Heart left ventricle (tissue), 16 donors: Measurements from ENCODE around the gene TM4SF5. TPM values are rescaled to one million over a fixed set of nuclear protein-coding genes. Genes with fewer than 3 reads are reported as not detected.

Source experiments
- ATAC-seq, 4 donors: fragments of 200-7000 bp; cut with Tn5 transposase; one replicate each; pipeline ENCODE4 v1.9.1; 2020 to 2022; ENCODE audit warnings: moderate library complexity in 4 of 4, mild to moderate bottlenecking in 3 of 4, moderate number of reproducible peaks in 1 of 4
- DNase-seq, 5 donors: peaks; one replicate each; pipeline ENCODE4 v3.0.0-alpha.2; 2020
- H3K27ac ChIP-seq, 12 donors: fragments of 200-600 bp; sonication (generic) in 4 of 12; one replicate each; pipeline versions ENCODE4 v1.5.0 to v1.8.0; 2016 to 2022; ENCODE audit warnings: mild to moderate bottlenecking in 2 of 12
- H3K27me3 ChIP-seq, 9 donors: fragments of 200-600 bp; sonication (generic) in 2 of 9; one replicate each; pipeline versions ENCODE4 v1.5.1 to v1.8.0; 2016 to 2022; ENCODE audit warnings: mild to moderate bottlenecking in 3 of 9
- H3K36me3 ChIP-seq, 9 donors: fragments of 200-600 bp; sonication (generic) in 2 of 9; one replicate each; pipeline versions ENCODE4 v1.5.0 to v1.8.0; 2018 to 2022; ENCODE audit warnings: mild to moderate bottlenecking in 2 of 9
- H3K4me1 ChIP-seq, 12 donors: fragments of 200-600 bp; sonication (generic) in 4 of 12; one replicate each; pipeline versions ENCODE4 v1.5.0 to v1.8.0; 2016 to 2022; ENCODE audit warnings: mild to moderate bottlenecking in 3 of 12
- H3K4me3 ChIP-seq, 12 donors: fragments of 200-600 bp; sonication (generic) in 4 of 12; one replicate each; pipeline versions ENCODE4 v1.5.0 to v1.8.0; 2017 to 2022; ENCODE audit warnings: mild to moderate bottlenecking in 9 of 12, moderate library complexity in 4 of 12
- H3K9me3 ChIP-seq, 12 donors: fragments of 200-600 bp; sonication (generic) in 4 of 12; one replicate each; pipeline versions ENCODE4 v1.5.0 to v1.8.0; 2016 to 2022; ENCODE audit warnings: mild to moderate bottlenecking in 1 of 12
- POLR2A ChIP-seq, 2 donors: fragments of 450-650 bp; IDR thresholded peaks; one replicate each; pipeline ENCODE4 v1.6.1; 2017; ENCODE audit warnings: antibody characterized with exemption in 2 of 2, mild to moderate bottlenecking in 2 of 2, moderate library complexity in 2 of 2
- WGBS, 4 donors: extraction: QIAGEN DNeasy Blood & Tissue Kit in 2 of 4; methylation state at CpG; one replicate each; pipeline versions ENCODE4 v1.1.5 to v1.1.7; 2013 to 2018; 5-methylcytosine and 5-hydroxymethylcytosine counted together
- intact Hi-C, 10 donors: fragments of 100-400 bp; cut with DNase I; formaldehyde crosslinking; loops; one replicate each; pipeline versions ENCODE4 v1.11.1 to v1.14.2; 2022
- polyA plus RNA-seq, 2 donors: library from polyadenylated mRNA; stranded (reverse); fragments of 200-250 nt; gene quantifications; one replicate each; pipeline ENCODE4 v1.2.3, GENCODE V29; 2013
- total RNA-seq, 9 donors: library from RNA; depleted of rRNA in 2 of 9; stranded (reverse); fragments of >200 nt in 2 of 9; fragmentation: NEBNext Ultra II Directional in 3 of 9; extraction: Animal tissue kit (Norgen Biotek cat#: 25700) in 3 of 9; gene quantifications; one replicate each; pipeline versions ENCODE4 v1.1.0 to v1.2.4, GENCODE V29; 2016 to 2023
- TF ChIP-seq, protein P1 (sequence below), 12 donors: fragments of 200-600 bp; sonication (generic) in 4 of 12; IDR thresholded peaks; one replicate each; pipeline versions ENCODE4 v1.5.0 to v1.8.0; 2018 to 2022; ENCODE audit warnings: antibody characterized with exemption in 12 of 12, mild to moderate bottlenecking in 5 of 12
- donor health status: ischemic (EF 13 %, LVEDD 7.1; RV severe dilation, severe dysfunction).
- donor health status: healthy with polysubstance abuse.
- donor health status: DM: no; HTN: yes; CAD: no.
- donor health status: DM: no; HTN: no; CAD: no.
- donor health status: ischemic (EF 25% LVEDD 6.9; RV normal size, moderate dysfunction).
- donor health status: ischemic (EF 25% LVEDD 5.7; RV mildly dilated, moderate dysfunction).
- donor health status: healthy.
- donor health status: DM: yes; HTN: yes; CAD: no.
- donor health status: ischemic (EF 35%, LVEDD 5.7; RV mildly dilated, moderate dysfunction).
- donor health status: nonischemic (EF 11% LVEDD 7.7; RV severe dilation, severe dysfunction).
- donor health status: DM: yes; HTN: yes; CAD: no.
- donor health status: PGD.
- donor health status: ischemic (EF 29% LVEDD 5.4; RV normal size, mild dysfunction).
- donor health status: nonischemic (EF 23%, LVEDD 6.1; RV moderate dilation, normal function).

The TM4SF5 gene
- total and polyA plus RNA-seq, 11 donors, result not detected

- no peak for TF ChIP-seq POLR2A (IDR thresholded peaks at IDR 0.05)
- TF ChIP-seq, protein P1, sequence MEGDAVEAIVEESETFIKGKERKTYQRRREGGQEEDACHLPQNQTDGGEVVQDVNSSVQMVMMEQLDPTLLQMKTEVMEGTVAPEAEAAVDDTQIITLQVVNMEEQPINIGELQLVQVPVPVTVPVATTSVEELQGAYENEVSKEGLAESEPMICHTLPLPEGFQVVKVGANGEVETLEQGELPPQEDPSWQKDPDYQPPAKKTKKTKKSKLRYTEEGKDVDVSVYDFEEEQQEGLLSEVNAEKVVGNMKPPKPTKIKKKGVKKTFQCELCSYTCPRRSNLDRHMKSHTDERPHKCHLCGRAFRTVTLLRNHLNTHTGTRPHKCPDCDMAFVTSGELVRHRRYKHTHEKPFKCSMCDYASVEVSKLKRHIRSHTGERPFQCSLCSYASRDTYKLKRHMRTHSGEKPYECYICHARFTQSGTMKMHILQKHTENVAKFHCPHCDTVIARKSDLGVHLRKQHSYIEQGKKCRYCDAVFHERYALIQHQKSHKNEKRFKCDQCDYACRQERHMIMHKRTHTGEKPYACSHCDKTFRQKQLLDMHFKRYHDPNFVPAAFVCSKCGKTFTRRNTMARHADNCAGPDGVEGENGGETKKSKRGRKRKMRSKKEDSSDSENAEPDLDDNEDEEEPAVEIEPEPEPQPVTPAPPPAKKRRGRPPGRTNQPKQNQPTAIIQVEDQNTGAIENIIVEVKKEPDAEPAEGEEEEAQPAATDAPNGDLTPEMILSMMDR (IDR thresholded peaks at IDR 0.05), result no peak
- H3K27ac ChIP-seq, result peak overlapping the region in 9 of 12 donors; percentile 16 to 63 (median 38)
- no peaks in the 10 kb centered on the region for H3K27me3 ChIP-seq
- DNase-seq (peak in 1 of 5 donors; percentile 29), ATAC-seq (peak; percentile 69 to 81 (median 74))
- peaks cover 0 to 61% (median 35%) of the 10 kb centered on the region in 9 donors for H3K36me3 ChIP-seq
- H3K4me1 ChIP-seq, result peaks cover 5 to 23% (median 11%) of the 10 kb centered on the region in 12 donors
- no peak overlapping the region for H3K4me3 ChIP-seq
- 62 to 75% (median 69%) methylated on average over 7 of the region's 7 CpGs for WGBS, 4 donors
- no peaks in the 10 kb centered on the region for H3K9me3 ChIP-seq
- intact Hi-C loops, result no loop called here
These were observed 41.0 kb downstream of the TM4SF5 start for GRCh38 chr17:4812690-4813089.

DNA sequence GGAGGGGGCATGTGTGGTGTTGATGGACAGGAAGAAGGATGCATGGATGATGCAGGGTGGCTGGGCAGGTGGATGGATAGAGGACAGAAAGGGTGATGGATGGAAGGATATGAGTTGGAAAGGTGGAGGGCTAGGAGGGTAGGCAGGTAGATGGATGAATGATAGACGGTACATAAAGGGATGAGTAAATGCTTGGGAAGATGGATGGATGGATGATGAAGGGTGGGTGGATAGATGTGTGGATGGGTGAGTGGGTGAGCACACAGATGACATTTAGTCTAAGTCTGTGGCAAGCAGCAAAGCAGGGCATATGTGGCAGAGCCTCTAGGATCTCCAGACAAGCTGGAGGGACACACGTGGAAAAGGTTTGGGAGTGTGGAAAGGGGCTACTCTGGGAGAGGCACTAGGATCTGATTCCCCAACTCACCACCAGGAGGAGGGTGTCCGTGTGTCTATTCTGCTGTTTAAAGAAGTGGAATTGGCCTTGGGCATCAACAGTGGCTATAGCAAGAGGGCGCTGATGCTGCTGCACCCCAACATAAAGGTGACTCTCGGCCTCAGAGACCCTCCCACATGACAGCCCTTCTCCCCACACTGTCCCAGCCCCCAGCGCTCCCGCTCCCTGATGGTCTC is 43.5 kb downstream of the TM4SF5 start:
- TF ChIP-seq, protein P1 (IDR thresholded peaks at IDR 0.05), result no peak
- no peak for TF ChIP-seq POLR2A (IDR thresholded peaks at IDR 0.05)
- ATAC-seq (no peak), DNase-seq (no peak)
- Histone ChIP-seq H3K27ac (no peak overlapping the region), H3K4me1 (peaks cover 0 to 8% (median 0%) of the 10 kb centered on the region in 12 donors), H3K36me3 (peaks cover 0 to 73% (median 36%) of the 10 kb centered on the region in 9 donors), H3K4me3 (no peak overlapping the region), H3K27me3 (no peaks in the 10 kb centered on the region), H3K9me3 (no peaks in the 10 kb centered on the region)
- intact Hi-C loops, result no loop called here
- 87 to 91% (median 89%) methylated on average over 7 of the region's 7 CpGs for WGBS, 4 donors

DNA sequence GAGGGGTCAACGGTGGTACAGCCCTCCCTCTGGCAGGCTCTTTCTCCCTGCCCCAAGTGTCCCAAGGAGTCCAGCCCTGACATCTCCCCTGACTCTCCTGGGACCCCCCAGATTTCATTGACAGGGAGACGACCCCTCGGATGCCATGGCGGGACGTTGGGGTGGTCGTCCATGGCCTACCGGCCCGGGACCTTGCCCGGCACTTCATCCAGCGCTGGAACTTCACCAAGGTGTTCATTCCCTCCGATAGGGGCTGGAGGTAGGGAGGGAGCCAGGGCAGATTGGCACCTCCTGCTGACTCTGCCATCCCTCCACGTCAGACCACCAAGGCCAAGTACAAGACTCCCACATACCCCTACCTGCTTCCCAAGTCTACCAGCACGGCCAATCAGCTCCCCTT is 45.1 kb downstream of the TM4SF5 start:
- Histone ChIP-seq H3K4me1 (peaks cover 0 to 5% (median 0%) of the 10 kb centered on the region in 12 donors), H3K4me3 (no peak overlapping the region), H3K9me3 (no peaks in the 10 kb centered on the region), H3K36me3 (peaks cover 0 to 72% (median 35%) of the 10 kb centered on the region in 9 donors), H3K27me3 (no peaks in the 10 kb centered on the region), H3K27ac (no peak overlapping the region)
- intact Hi-C loops, result no loop called here
- TF ChIP-seq, protein P1 (IDR thresholded peaks at IDR 0.05), result no peak
- no peak for TF ChIP-seq POLR2A (IDR thresholded peaks at IDR 0.05)
- DNase-seq (peak in 1 of 5 donors; percentile 10), ATAC-seq (no peak)
- WGBS, 4 donors, result 92 to 95% (median 94%) methylated on average over 12 to 13 of the region's 13 CpGs

DNA sequence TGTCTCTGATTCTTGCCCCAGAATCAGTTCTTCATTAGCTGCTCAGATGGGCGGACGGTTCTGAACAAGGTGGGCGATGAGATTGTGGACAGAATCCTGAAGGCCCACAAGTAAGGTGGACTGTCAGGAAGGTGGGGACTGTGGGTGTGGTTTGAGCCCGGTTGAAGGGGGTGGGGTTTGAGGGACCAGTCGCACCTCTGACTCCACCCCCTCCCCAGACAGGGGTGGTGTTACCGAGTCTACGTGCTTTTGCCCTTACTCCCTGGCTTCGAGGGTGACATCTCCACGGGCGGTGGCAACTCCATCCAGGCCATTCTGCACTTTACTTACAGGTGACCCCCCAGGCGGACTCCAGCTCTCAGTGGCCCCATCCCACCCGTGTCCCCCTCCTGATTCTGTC is 46.6 kb downstream of the TM4SF5 start:
- DNase-seq (no peak), ATAC-seq (no peak)
- H3K9me3 ChIP-seq, result no peaks in the 10 kb centered on the region
- H3K27ac ChIP-seq, result no peak overlapping the region
- H3K4me3 ChIP-seq, result no peak overlapping the region
- H3K4me1 ChIP-seq, result peaks cover 0 to under 1% (median 0%) of the 10 kb centered on the region in 12 donors
- 78 to 84% (median 83%) methylated on average over 12 of the region's 12 CpGs for WGBS, 4 donors
- H3K27me3 ChIP-seq, result no peaks in the 10 kb centered on the region
- TF ChIP-seq POLR2A (IDR thresholded peaks at IDR 0.05), result no peak
- TF ChIP-seq, protein P1 (IDR thresholded peaks at IDR 0.05), result no peak
- peaks cover 0 to 80% (median 39%) of the 10 kb centered on the region in 9 donors for H3K36me3 ChIP-seq
- intact Hi-C loops, result no loop called here
